Endothelial cell of umbilical vein (primary cell): ENCODE measurements around the gene TAP2. TPM values are rescaled to one million over a fixed set of nuclear protein-coding genes. Genes with fewer than 3 reads are reported as not detected.

ENCODE experiments used
- BruUV-seq: library from RNA; stranded (reverse); fragments of 400-500 nt; replicated peaks from 2 replicates; lab custom pipeline; 2021; lab: Mats Ljungman, UMichigan
- CTCF ChIA-PET: fragments of 300-600, 350-600 bp; sonication (Branson Sonifier 250); formaldehyde crosslinking; loops from one replicate; lab custom pipeline; 2021; ENCODE audit warnings: antibody characterized with exemption, inconsistent platforms; lab: Charles Lee
- POLR2A ChIA-PET: fragments of 300-600, 350-600 bp; sonication (Branson Sonifier 250); formaldehyde crosslinking; loops from one replicate; lab custom pipeline; 2021; ENCODE audit warnings: antibody characterized with exemption, inconsistent platforms; lab: Charles Lee
- DNase-seq: peaks from one replicate; pipeline ENCODE4 v3.0.0-alpha.2; 2011; ENCODE audit warnings: low read depth, low spot score
- FAIRE-seq: peaks from 2 replicates; lab custom pipeline; 2011; peaks lifted over from hg19 to GRCh38; lab: Jason Lieb, UNC
- H2AFZ ChIP-seq: 2 replicates; pipeline ENCODE4 v1.6.0; 2012; ENCODE audit warnings: low read depth, low read length, control low read depth, inconsistent platforms
- H3K27ac ChIP-seq: 2 replicates; pipeline ENCODE4 v1.5.1; 2011; ENCODE audit warnings: low read depth, mild to moderate bottlenecking, control low read depth, low read length, moderate library complexity; ENCODE audit not compliant: insufficient read depth
- H3K27me3 ChIP-seq, 2 experiments: 2 replicates each; pipeline versions ENCODE4 v1.6.0 to v1.6.1; 2011; ENCODE audit warnings: low read length in 2 of 2, mixed read lengths in 1 of 2; ENCODE audit not compliant: control insufficient read depth in 2 of 2, insufficient read depth in 2 of 2
- H3K36me3 ChIP-seq, 2 experiments: 2 replicates in 1 of 2; 3 replicates in 1 of 2; pipeline ENCODE4 v1.5.1; 2011; ENCODE audit warnings: low read length in 2 of 2, mild to moderate bottlenecking in 1 of 2, moderate library complexity in 1 of 2; ENCODE audit not compliant: control insufficient read depth in 2 of 2, insufficient read depth in 2 of 2; ENCODE audit errors: extremely low read depth in 1 of 2
- H3K4me1 ChIP-seq: 3 replicates; pipeline ENCODE4 v1.5.1; 2011; ENCODE audit warnings: mild to moderate bottlenecking, low read length; ENCODE audit not compliant: control insufficient read depth, insufficient read depth; ENCODE audit errors: extremely low read depth
- H3K4me2 ChIP-seq: 2 replicates; pipeline ENCODE4 v1.6.1; 2011; ENCODE audit warnings: low read length, control low read depth, mixed read lengths; ENCODE audit not compliant: insufficient read depth
- H3K4me3 ChIP-seq, 3 experiments: fragments of 200-600 bp in 1 of 3; sonication (generic), shearing (Covaris generic) in 1 of 3; replicated peaks in 1 of 3; 2 replicates each; pipeline ENCODE4 v1.5.1; 2011 to 2016; ENCODE audit warnings: control low read depth in 3 of 3, low read length in 3 of 3, mild to moderate bottlenecking in 2 of 3, inconsistent platforms in 1 of 3, low read depth in 1 of 3, moderate library complexity in 1 of 3; ENCODE audit not compliant: insufficient read depth in 1 of 3
- H3K79me2 ChIP-seq: 2 replicates; pipeline ENCODE4 v1.6.0; 2012; ENCODE audit warnings: low read length, inconsistent platforms; ENCODE audit not compliant: control insufficient read depth, insufficient read depth
- H3K9ac ChIP-seq: replicated peaks from 2 replicates; pipeline ENCODE3; 2011; ENCODE audit warnings: low read length, control low read depth; ENCODE audit not compliant: insufficient read depth; ENCODE audit errors: extremely low read depth
- H3K9me1 ChIP-seq: replicated peaks from 3 replicates; pipeline ENCODE4 v1.6.0; 2011; ENCODE audit warnings: mild to moderate bottlenecking, low read length; ENCODE audit not compliant: control insufficient read depth, insufficient read depth; ENCODE audit errors: extremely low read depth
- H3K9me3 ChIP-seq: replicated peaks from 2 replicates; pipeline ENCODE4 v1.5.1; 2012; ENCODE audit warnings: low read length, inconsistent platforms; ENCODE audit not compliant: control insufficient read depth, insufficient read depth
- H4K20me1 ChIP-seq: replicated peaks from 2 replicates; pipeline ENCODE3; 2011; ENCODE audit warnings: mild to moderate bottlenecking, low read length; ENCODE audit not compliant: control insufficient read depth, insufficient read depth; ENCODE audit errors: extremely low read depth
- GATA2 ChIP-seq: IDR thresholded peaks from 2 replicates; pipeline ENCODE4 v1.7.0; 2011; ENCODE audit warnings: low read depth, mild to moderate bottlenecking, moderate library complexity, mixed read lengths, low read length; ENCODE audit not compliant: insufficient read length, insufficient read depth
- JUN ChIP-seq: IDR thresholded peaks from 2 replicates; pipeline ENCODE4 v1.6.1; 2011; ENCODE audit warnings: borderline replicate concordance, low read depth; ENCODE audit not compliant: insufficient read length, insufficient read depth
- MYC ChIP-seq: IDR thresholded peaks from one replicate; pipeline ENCODE4 v1.6.1; 2011; ENCODE audit warnings: mild to moderate bottlenecking, low read depth, low read length
- POLR2A ChIP-seq: IDR thresholded peaks from 2 replicates; pipeline ENCODE4 v1.6.1; 2012; ENCODE audit warnings: low read depth, mild to moderate bottlenecking, control low read depth, low read length
- POLR2AphosphoS5 ChIP-seq: IDR thresholded peaks from 2 replicates; pipeline ENCODE4 v1.6.1; 2012; ENCODE audit warnings: low read depth, mild to moderate bottlenecking, control low read depth, low read length, moderate library complexity; ENCODE audit not compliant: insufficient read depth
- dilution Hi-C: fragments of 300-500 bp; cut with MboI; formaldehyde crosslinking; loops from one replicate; pipeline ENCODE4 v1.15.0; 2019; ENCODE audit warnings: low sequenced_read_pairs; ENCODE audit not compliant: extremely low pct_ligation_motif_present
- intact Hi-C: fragments of 100-400 bp; cut with micrococcal nuclease; formaldehyde crosslinking; loops from one replicate; pipeline ENCODE4 v1.10.0; 2022
- polyA plus RNA-seq, 4 experiments: library from polyadenylated mRNA; depleted of rRNA in 3 of 4; stranded (reverse) in 3 of 4; unstranded in 1 of 4; fragments of >200 nt; gene quantifications; 2 replicates each; pipeline versions ENCODE4 v1.2.1 to v1.2.3, GENCODE V29; 2011 to 2012; ENCODE audit warnings: missing spikeins in 1 of 4
- total RNA-seq: library from RNA; stranded (reverse); gene quantifications from 2 replicates; pipeline ENCODE4 v1.2.3, GENCODE V29; 2021
- TF ChIP-seq, protein P1 (sequence below): IDR thresholded peaks from 2 replicates; pipeline ENCODE4 v1.6.1; 2011; ENCODE audit not compliant: insufficient read depth, insufficient read length
- TF ChIP-seq, protein P2 (sequence below), 2 donors: IDR thresholded peaks; 1 replicate in 1 of 2; 2 replicates in 1 of 2; pipeline ENCODE4 v1.5.1; 2011; ENCODE audit warnings: low read length in 2 of 2, mild to moderate bottlenecking in 2 of 2, moderate library complexity in 2 of 2, control low read depth in 1 of 2, inconsistent platforms in 1 of 2, low read depth in 1 of 2; ENCODE audit not compliant: insufficient read depth in 1 of 2; ENCODE audit errors: extremely low read depth in 1 of 2

The TAP2 gene
- total and polyA plus RNA-seq, 2 donors (not counting 3 experiments of a cell fraction or from before 2014, with no cell fraction given) = 18.4 to 57.8 TPM

DNA sequence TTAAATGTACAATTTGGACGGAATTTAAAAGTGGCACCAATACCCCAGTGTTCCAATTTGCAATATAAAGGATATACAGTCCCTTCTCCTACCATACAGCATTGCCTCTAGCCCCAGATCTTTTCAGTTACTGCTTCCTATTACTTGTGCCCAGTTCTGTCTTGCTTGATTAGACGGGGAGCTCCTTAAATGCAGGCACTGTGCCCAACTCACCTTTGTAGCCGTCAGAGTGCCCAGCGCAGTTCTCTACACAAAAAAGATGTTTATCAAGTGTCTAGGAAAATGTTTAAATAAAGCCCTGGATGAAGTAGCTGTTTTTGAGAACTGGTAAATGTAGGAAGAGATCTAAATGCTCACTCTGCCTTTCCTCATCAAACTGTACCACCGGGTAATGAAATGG, 7.6 kb downstream of the TAP2 start:
- Histone ChIP-seq H3K79me2 (no peaks in the 10 kb centered on the region), H3K9ac (no peak overlapping the region), H3K9me3 (no peaks in the 10 kb centered on the region), H2AFZ (no peak overlapping the region), H3K4me3 (no peak overlapping the region), H3K27me3 (no peaks in the 10 kb centered on the region), H3K36me3 (peaks cover 5 to 10% of the 10 kb centered on the region in 2 experiments), H4K20me1 (no peaks in the 10 kb centered on the region), H3K4me2 (no peak overlapping the region), H3K4me1 (no peaks in the 10 kb centered on the region), H3K27ac (no peak overlapping the region), H3K9me1 (no peaks in the 10 kb centered on the region)
- ChIA-PET POLR2A (no interaction called here), CTCF (interaction anchor here (1.8 to 1.9 kb wide), 2 partner anchors 37 to 41 kb away, joined by 5 to 7 read pairs; no protein-coding TSS in a partner anchor)
- BruUV-seq = no TSS peak
- FAIRE-seq = no peak
- dilution Hi-C loops (no loop called here), intact Hi-C loops (no loop called here)
- no peak for TF ChIP-seq JUN
- no peak for TF ChIP-seq MYC
- TF ChIP-seq GATA2 = no peak
- TF ChIP-seq POLR2AphosphoS5 = no peak
- TF ChIP-seq, protein P1, sequence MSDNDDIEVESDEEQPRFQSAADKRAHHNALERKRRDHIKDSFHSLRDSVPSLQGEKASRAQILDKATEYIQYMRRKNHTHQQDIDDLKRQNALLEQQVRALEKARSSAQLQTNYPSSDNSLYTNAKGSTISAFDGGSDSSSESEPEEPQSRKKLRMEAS = no peak
- no peak for TF ChIP-seq POLR2A
- TF ChIP-seq, protein P2, sequence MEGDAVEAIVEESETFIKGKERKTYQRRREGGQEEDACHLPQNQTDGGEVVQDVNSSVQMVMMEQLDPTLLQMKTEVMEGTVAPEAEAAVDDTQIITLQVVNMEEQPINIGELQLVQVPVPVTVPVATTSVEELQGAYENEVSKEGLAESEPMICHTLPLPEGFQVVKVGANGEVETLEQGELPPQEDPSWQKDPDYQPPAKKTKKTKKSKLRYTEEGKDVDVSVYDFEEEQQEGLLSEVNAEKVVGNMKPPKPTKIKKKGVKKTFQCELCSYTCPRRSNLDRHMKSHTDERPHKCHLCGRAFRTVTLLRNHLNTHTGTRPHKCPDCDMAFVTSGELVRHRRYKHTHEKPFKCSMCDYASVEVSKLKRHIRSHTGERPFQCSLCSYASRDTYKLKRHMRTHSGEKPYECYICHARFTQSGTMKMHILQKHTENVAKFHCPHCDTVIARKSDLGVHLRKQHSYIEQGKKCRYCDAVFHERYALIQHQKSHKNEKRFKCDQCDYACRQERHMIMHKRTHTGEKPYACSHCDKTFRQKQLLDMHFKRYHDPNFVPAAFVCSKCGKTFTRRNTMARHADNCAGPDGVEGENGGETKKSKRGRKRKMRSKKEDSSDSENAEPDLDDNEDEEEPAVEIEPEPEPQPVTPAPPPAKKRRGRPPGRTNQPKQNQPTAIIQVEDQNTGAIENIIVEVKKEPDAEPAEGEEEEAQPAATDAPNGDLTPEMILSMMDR (IDR thresholded peaks at IDR 0.05; ENCODE audit: extremely low read depth in 1 of 2, insufficient read depth in 1 of 2, low read depth in 1 of 2, low read length in 2 of 2) = no peak
- DNase-seq = no peak
